CD14-positive monocyte (primary cell): ENCODE measurements around the gene SLC26A1. TPM values are rescaled to one million over a fixed set of nuclear protein-coding genes. Genes with fewer than 3 reads are reported as not detected.

Source experiments
- DNase-seq, 3 donors: peaks; one replicate each; pipeline ENCODE4 v3.0.0-alpha.2; 2011 to 2022
- H2AFZ ChIP-seq: 2 replicates; pipeline ENCODE4 v1.6.0; 2012; ENCODE audit warnings: mild to moderate bottlenecking, low read depth, low read length, inconsistent platforms; ENCODE audit not compliant: insufficient read depth, poor library complexity, severe bottlenecking
- H3K27ac ChIP-seq, 2 donors: 1 replicate in 1 of 2; 2 replicates in 1 of 2; pipeline ENCODE4 v1.5.1; 2012 to 2013; ENCODE audit warnings: low read length in 2 of 2, control low read depth in 1 of 2, inconsistent platforms in 1 of 2, low read depth in 1 of 2, mild to moderate bottlenecking in 1 of 2
- H3K27me3 ChIP-seq, 2 donors: one replicate each; pipeline versions ENCODE4 v1.6.0 to v1.6.1; 2011 to 2013; ENCODE audit warnings: low read length in 2 of 2; ENCODE audit not compliant: control insufficient read depth in 2 of 2, insufficient read depth in 2 of 2
- H3K36me3 ChIP-seq, 2 donors: replicated peaks in 1 of 2; 1 replicate in 1 of 2; 2 replicates in 1 of 2; pipeline versions ENCODE4 v1.5.1 to v1.6.1; 2012 to 2013; ENCODE audit warnings: low read length in 2 of 2, control low read depth in 1 of 2, inconsistent platforms in 1 of 2, mild to moderate bottlenecking in 1 of 2; ENCODE audit not compliant: insufficient read depth in 2 of 2, control insufficient read depth in 1 of 2
- H3K4me1 ChIP-seq, 2 donors: 1 replicate in 1 of 2; 2 replicates in 1 of 2; pipeline versions ENCODE4 v1.5.1 to v1.6.1; 2012 to 2013; ENCODE audit warnings: low read length in 2 of 2, control low read depth in 1 of 2, inconsistent platforms in 1 of 2, mild to moderate bottlenecking in 1 of 2, moderate library complexity in 1 of 2; ENCODE audit not compliant: insufficient read depth in 2 of 2, control insufficient read depth in 1 of 2
- H3K4me2 ChIP-seq: replicated peaks from 2 replicates; pipeline ENCODE3; 2012; ENCODE audit warnings: low read length, moderate library complexity, mild to moderate bottlenecking; ENCODE audit not compliant: poor library complexity, severe bottlenecking; ENCODE audit errors: extremely low read depth
- H3K4me3 ChIP-seq, 3 experiments: fragments of 200-600 bp in 1 of 3; sonication (generic) in 1 of 3; replicated peaks in 1 of 3; 1 replicate in 2 of 3; 2 replicates in 1 of 3; pipeline ENCODE4 v1.5.1; 2011 to 2013; ENCODE audit warnings: low read length in 3 of 3, mild to moderate bottlenecking in 3 of 3, control low read depth in 2 of 3, low read depth in 2 of 3, inconsistent platforms in 1 of 3, moderate library complexity in 1 of 3
- H3K79me2 ChIP-seq: 2 replicates; pipeline ENCODE4 v1.6.0; 2012; ENCODE audit warnings: mild to moderate bottlenecking, control low read depth, inconsistent platforms, low read length, moderate library complexity; ENCODE audit not compliant: insufficient read depth
- H3K9ac ChIP-seq: 2 replicates; pipeline ENCODE4 v1.6.0; 2017; ENCODE audit warnings: low read length, mild to moderate bottlenecking; ENCODE audit not compliant: insufficient read depth, poor library complexity, severe bottlenecking
- H3K9me3 ChIP-seq, 2 donors: replicated peaks in 1 of 2; 1 replicate in 1 of 2; 2 replicates in 1 of 2; pipeline versions ENCODE4 v1.5.1 to v1.6.1; 2012 to 2013; ENCODE audit warnings: low read length in 2 of 2, control low read depth in 1 of 2; ENCODE audit not compliant: control insufficient read depth in 1 of 2, insufficient read depth in 1 of 2
- H4K20me1 ChIP-seq: 2 replicates; pipeline ENCODE4 v1.6.0; 2012; ENCODE audit warnings: mild to moderate bottlenecking, low read length, control low read depth, moderate library complexity; ENCODE audit not compliant: insufficient read depth
- H3K27ac Mint-ChIP-seq, 7 donors: one replicate each; pipeline ENCODE4 v1.8.0; 2020; ENCODE audit warnings: mild to moderate bottlenecking in 7 of 7, mixed read lengths in 7 of 7, moderate library complexity in 6 of 7, inconsistent platforms in 2 of 7
- H3K27me3 Mint-ChIP-seq, 3 donors: one replicate each; pipeline ENCODE4 v1.8.0; 2021 to 2022; ENCODE audit warnings: low read depth in 3 of 3, mild to moderate bottlenecking in 3 of 3, mixed read lengths in 3 of 3, moderate library complexity in 3 of 3, inconsistent platforms in 1 of 3
- H3K36me3 Mint-ChIP-seq, 2 donors: one replicate each; pipeline ENCODE4 v1.8.0; 2020; ENCODE audit warnings: mixed read lengths in 2 of 2, inconsistent platforms in 1 of 2, mild to moderate bottlenecking in 1 of 2
- H3K4me1 Mint-ChIP-seq: one replicate; pipeline ENCODE4 v1.8.0; 2020; ENCODE audit warnings: mild to moderate bottlenecking, mixed read lengths
- H3K4me3 Mint-ChIP-seq, 2 donors: one replicate each; pipeline ENCODE4 v1.8.0; 2020; ENCODE audit warnings: mild to moderate bottlenecking in 2 of 2, mixed read lengths in 2 of 2, moderate library complexity in 1 of 2
- H3K9me3 Mint-ChIP-seq, 7 donors: one replicate each; pipeline ENCODE4 v1.8.0; 2020 to 2022; ENCODE audit warnings: mixed read lengths in 7 of 7, mild to moderate bottlenecking in 6 of 7, moderate library complexity in 6 of 7, inconsistent platforms in 2 of 7
- CTCF ChIP-seq: fragments of 200-600 bp; IDR thresholded peaks from one replicate; pipeline ENCODE4 v1.8.0; 2022; ENCODE audit warnings: antibody characterized with exemption, mild to moderate bottlenecking
- WGBS: methylation state at CpG from one replicate; pipeline ENCODE4 v1.1.5; 2013; ENCODE audit warnings: missing lambda C conversion rate; ENCODE audit not compliant: insufficient coverage; 5-methylcytosine and 5-hydroxymethylcytosine counted together
- intact Hi-C, 2 donors: fragments of 100-400 bp; cut with micrococcal nuclease; formaldehyde crosslinking; loops; one replicate each; pipeline versions ENCODE4 v1.15.0 to v1.15.1; 2023
- polyA plus RNA-seq, 3 donors: library from polyadenylated mRNA; depleted of rRNA in 1 of 3; unstranded in 2 of 3; stranded (reverse) in 1 of 3; fragments of 300-500 nt in 2 of 3; fragments of >200 nt in 1 of 3; fragmentation: Illumina TruSeq in 2 of 3; gene quantifications; 1 replicate in 2 of 3; 2 replicates in 1 of 3; pipeline ENCODE4 v1.2.3, GENCODE V29; 2012 to 2021

SLC26A1 gene
- polyA plus RNA-seq, 3 donors: 0.16 to 0.37 (median 0.18) TPM

GRCh38 chr4:955931-956381 lies 37.2 kb downstream of the SLC26A1 start:
- Histone ChIP-seq H3K27me3 (no peaks in the 10 kb centered on the region), H3K4me2 (no peak overlapping the region), H3K79me2 (no peaks in the 10 kb centered on the region), H3K27ac (no peak overlapping the region), H2AFZ (no peak overlapping the region), H3K9me3 (no peaks in the 10 kb centered on the region), H3K4me3 (no peak overlapping the region), H3K4me1 (no peaks in the 10 kb centered on the region), H3K36me3 (peaks cover 44 to 93% of the 10 kb centered on the region in 2 donors), H3K9ac (no peak overlapping the region), H4K20me1 (peaks cover 18% of the 10 kb centered on the region)
- Mint-ChIP-seq H3K27me3 (no peaks in the 10 kb centered on the region), H3K36me3 (peaks cover 45 to 78% of the 10 kb centered on the region in 2 donors), H3K4me1 (no peaks in the 10 kb centered on the region), H3K9me3 (peaks cover 0 to 6% (median 0%) of the 10 kb centered on the region in 7 donors), H3K4me3 (no peak overlapping the region), H3K27ac (no peak overlapping the region)
- TF ChIP-seq CTCF: no peak
- intact Hi-C loops: no loop called here
- WGBS: 100% methylated on average over 1 of the region's 12 CpGs
- no peak for DNase-seq

GRCh38 chr4:955161-955921 lies 37.9 kb downstream of the SLC26A1 start:
- no peaks in the 10 kb centered on the region for H3K4me1 Mint-ChIP-seq
- no peak overlapping the region for H3K27ac Mint-ChIP-seq
- no peaks in the 10 kb centered on the region for H3K27me3 ChIP-seq
- WGBS: 95% methylated on average over 25 of the region's 33 CpGs
- no peaks in the 10 kb centered on the region for H3K79me2 ChIP-seq
- peaks cover 46 to 80% of the 10 kb centered on the region in 2 donors for H3K36me3 Mint-ChIP-seq
- peaks cover 44 to 91% of the 10 kb centered on the region in 2 donors for H3K36me3 ChIP-seq
- no peak for TF ChIP-seq CTCF
- no peaks in the 10 kb centered on the region for H3K4me1 ChIP-seq
- no peak overlapping the region for H3K4me3 ChIP-seq
- H4K20me1 ChIP-seq: peaks cover 18% of the 10 kb centered on the region
- H2AFZ ChIP-seq: no peak overlapping the region
- H3K9me3 Mint-ChIP-seq: peaks cover 0 to 6% (median 0%) of the 10 kb centered on the region in 7 donors
- H3K27me3 Mint-ChIP-seq: no peaks in the 10 kb centered on the region
- H3K4me2 ChIP-seq: no peak overlapping the region
- no peak overlapping the region for H3K27ac ChIP-seq
- H3K9ac ChIP-seq: no peak overlapping the region
- H3K9me3 ChIP-seq: no peaks in the 10 kb centered on the region
- H3K4me3 Mint-ChIP-seq: no peak overlapping the region
- DNase-seq: no peak
- intact Hi-C loops: no loop called here
